ENCODE results near the gene ZNF311. TPM values are rescaled to one million over a fixed set of nuclear protein-coding genes. Genes with fewer than 3 reads are reported as not detected.
A peak's percentile ranks its signal among the peaks of the same experiment; 100 is the strongest.

The ZNF311 gene
- total RNA-seq, 2 donors from 2014 or later: 2.2 to 6.5 TPM

DNA sequence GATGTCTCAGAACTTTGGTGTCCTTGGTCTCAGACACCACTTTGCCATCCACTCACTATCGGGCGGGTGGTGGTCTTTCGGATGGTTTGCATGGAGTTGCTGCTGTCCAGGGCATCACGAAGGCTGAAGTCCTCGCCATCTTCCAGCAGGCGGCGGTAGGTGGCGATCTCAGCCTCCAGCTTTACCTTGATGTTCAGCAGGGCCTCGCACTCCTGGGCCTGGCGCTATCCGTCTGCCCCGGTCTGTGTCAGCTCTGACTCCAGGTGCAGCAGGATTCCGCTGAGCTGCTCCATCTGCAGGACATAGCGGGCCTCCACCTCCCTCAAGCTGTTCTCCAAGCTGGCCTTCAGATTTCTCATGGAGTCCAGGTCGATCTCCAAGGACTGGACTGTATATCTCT, 36.0 kb downstream of the ZNF311 start:
- Mint-ChIP-seq H3K9me3 (peaks cover 36% of the 10 kb centered on the region), H3K27me3 (ENCODE audit: insufficient read depth) (peaks cover 14% of the 10 kb centered on the region), H3K27ac (no peak overlapping the region), H3K4me1 (no peaks in the 10 kb centered on the region), H3K4me3 (no peak overlapping the region), H3K36me3 (ENCODE audit: low read depth) (no peaks in the 10 kb centered on the region)
- TF ChIP-seq CTCF (conservative IDR thresholded peaks at IDR 0.05): peak; percentile 74
- DNase-seq: peak; percentile 86
- no peak overlapping the region for H3K4me3 ChIP-seq (ENCODE audit: low read length)
- no peaks in the 10 kb centered on the region for H3K36me3 ChIP-seq (ENCODE audit: control insufficient read depth, insufficient read depth, low read length)
- no peaks in the 10 kb centered on the region for H3K4me1 ChIP-seq (ENCODE audit: control insufficient read depth, insufficient read depth, low read length)
- H3K27ac ChIP-seq (ENCODE audit: low read depth, low read length): no peak overlapping the region
- H3K27me3 ChIP-seq (ENCODE audit: control insufficient read depth, insufficient read depth, low read length, poor library complexity, severe bottlenecking): no peaks in the 10 kb centered on the region
- 90 to 98% methylated on average over 14 to 15 of the region's 15 CpGs for WGBS, 2 experiments (ENCODE audit: insufficient coverage in 1 of 2, insufficient read length in 1 of 2)
- no peak overlapping the region for H3K9ac ChIP-seq (ENCODE audit: extremely low read depth, low read length, poor library complexity, severe bottlenecking)
- H3K9me3 ChIP-seq (ENCODE audit: control insufficient read depth, low read length): peaks cover 3% of the 10 kb centered on the region

GRCh38 chr6:28968476-28968875, 36.6 kb downstream of the ZNF311 start:
- Histone ChIP-seq H3K4me1 (ENCODE audit: control insufficient read depth, insufficient read depth, low read length) (no peaks in the 10 kb centered on the region), H3K9me3 (ENCODE audit: control insufficient read depth, low read length) (peaks cover 3% of the 10 kb centered on the region), H3K27ac (ENCODE audit: low read depth, low read length) (no peak overlapping the region), H3K36me3 (ENCODE audit: control insufficient read depth, insufficient read depth, low read length) (no peaks in the 10 kb centered on the region), H3K4me3 (ENCODE audit: low read length) (no peak overlapping the region), H3K27me3 (ENCODE audit: control insufficient read depth, insufficient read depth, low read length, poor library complexity, severe bottlenecking) (no peaks in the 10 kb centered on the region), H3K9ac (ENCODE audit: extremely low read depth, low read length, poor library complexity, severe bottlenecking) (no peak overlapping the region)
- H3K4me3 Mint-ChIP-seq: no peak overlapping the region
- H3K27me3 Mint-ChIP-seq (ENCODE audit: insufficient read depth): peaks cover 14% of the 10 kb centered on the region
- TF ChIP-seq CTCF (conservative IDR thresholded peaks at IDR 0.05): no peak
- no peaks in the 10 kb centered on the region for H3K36me3 Mint-ChIP-seq (ENCODE audit: low read depth)
- H3K27ac Mint-ChIP-seq: no peak overlapping the region
- WGBS, 2 experiments (ENCODE audit: insufficient coverage in 1 of 2, insufficient read length in 1 of 2): 86 to 91% methylated on average over 2 to 4 of the region's 4 CpGs
- peaks cover 36% of the 10 kb centered on the region for H3K9me3 Mint-ChIP-seq
- H3K4me1 Mint-ChIP-seq: no peaks in the 10 kb centered on the region
- DNase-seq: no peak

GRCh38 chr6:28965706-28966105, 39.4 kb downstream of the ZNF311 start:
- peaks cover 4% of the 10 kb centered on the region for H3K4me1 Mint-ChIP-seq
- no peak overlapping the region for H3K4me3 Mint-ChIP-seq
- Histone ChIP-seq H3K9me3 (ENCODE audit: control insufficient read depth, low read length) (peaks cover 3% of the 10 kb centered on the region), H3K27me3 (ENCODE audit: control insufficient read depth, insufficient read depth, low read length, poor library complexity, severe bottlenecking) (no peaks in the 10 kb centered on the region), H3K36me3 (ENCODE audit: control insufficient read depth, insufficient read depth, low read length) (no peaks in the 10 kb centered on the region), H3K4me1 (ENCODE audit: control insufficient read depth, insufficient read depth, low read length) (no peaks in the 10 kb centered on the region), H3K9ac (ENCODE audit: extremely low read depth, low read length, poor library complexity, severe bottlenecking) (no peak overlapping the region), H3K27ac (ENCODE audit: low read depth, low read length) (no peak overlapping the region), H3K4me3 (ENCODE audit: low read length) (no peak overlapping the region)
- peaks cover 14% of the 10 kb centered on the region for H3K27me3 Mint-ChIP-seq (ENCODE audit: insufficient read depth)
- whole genome bisulfite sequencing, 2 experiments (ENCODE audit: insufficient coverage in 1 of 2, insufficient read length in 1 of 2): 100% methylated on average over 2 of the region's 2 CpGs; no CpG with 5 or more reads in 1 of the 2 experiments
- no peak for DNase-seq
- no peaks in the 10 kb centered on the region for H3K36me3 Mint-ChIP-seq (ENCODE audit: low read depth)
- no peak overlapping the region for H3K27ac Mint-ChIP-seq
- H3K9me3 Mint-ChIP-seq: peaks cover 36% of the 10 kb centered on the region
- no peak for TF ChIP-seq CTCF (conservative IDR thresholded peaks at IDR 0.05)
